ENCODE data around the gene CPT1C. TPM values are rescaled to one million over a fixed set of nuclear protein-coding genes. Genes with fewer than 3 reads are reported as not detected.

The CPT1C gene
- total and polyA plus RNA-seq, 2 donors (not counting 1 experiment from before 2014, with no cell fraction given), result 0.30 to 1.7 TPM

DNA sequence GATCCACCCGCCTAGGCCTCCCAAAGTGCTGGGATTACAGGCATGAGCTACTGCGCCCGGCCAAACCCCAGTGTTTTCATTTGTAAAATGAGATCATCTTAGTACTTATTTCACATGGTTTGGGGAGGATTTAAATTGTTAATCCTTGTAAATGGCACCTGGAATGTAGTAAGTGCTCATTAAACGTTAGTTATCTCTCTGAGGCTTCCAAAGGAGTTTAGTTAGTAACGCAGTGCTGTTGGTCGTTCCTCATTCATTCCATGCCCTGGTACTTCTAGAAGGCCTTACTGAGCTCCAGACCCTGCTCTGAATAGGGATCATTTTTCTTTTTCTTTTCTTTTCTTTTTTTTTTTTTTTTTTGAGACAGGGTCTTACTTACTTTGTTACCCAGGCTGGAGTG, 5.2 kb downstream of the CPT1C start:
- Histone ChIP-seq H3K4me1 (ENCODE audit: control insufficient read depth in 2 of 2, insufficient read depth in 2 of 2, low read length in 2 of 2) (peaks cover 7 to 8% of the 10 kb centered on the region in 2 donors), H3K79me2 (ENCODE audit: control insufficient read depth, insufficient read depth, low read length) (no peaks in the 10 kb centered on the region), H3K4me2 (replicated peaks; ENCODE audit: low read depth, low read length, poor library complexity, severe bottlenecking) (no peak overlapping the region), H4K20me1 (ENCODE audit: control insufficient read depth, insufficient read depth, low read length, poor library complexity, severe bottlenecking) (no peaks in the 10 kb centered on the region), H3K9me3 (ENCODE audit: control extremely low read depth in 1 of 3, control insufficient read depth in 2 of 3, insufficient read depth in 1 of 3, low read length in 2 of 3) (no peaks in the 10 kb centered on the region), H3K9ac (ENCODE audit: low read length) (no peak overlapping the region), H2AFZ (ENCODE audit: insufficient read depth, low read depth, low read length, poor library complexity, severe bottlenecking) (no peak overlapping the region), H3K4me3 (ENCODE audit: control extremely low read depth in 1 of 5, extremely low read depth in 1 of 5, insufficient read depth in 1 of 5, low read depth in 2 of 5, low read length in 4 of 5) (no peak overlapping the region), H3K27me3 (replicated peaks in 1 of 4; ENCODE audit: control extremely low read depth in 1 of 4, control insufficient read depth in 3 of 4, insufficient read depth in 4 of 4, low read length in 3 of 4) (peaks cover 0 to 17% (median 5%) of the 10 kb centered on the region in 4 experiments), H3K36me3 (replicated peaks in 1 of 2; ENCODE audit: control extremely low read depth in 1 of 2, control insufficient read depth in 1 of 2, extremely low read depth in 1 of 2, insufficient read depth in 2 of 2, low read length in 1 of 2) (no peaks in the 10 kb centered on the region), H3K27ac (ENCODE audit: low read length in 2 of 2) (no peak overlapping the region)
- Mint-ChIP-seq H3K9me3 (ENCODE audit: insufficient read depth) (no peaks in the 10 kb centered on the region), H3K27ac (no peak overlapping the region), H3K4me1 (peaks cover 6% of the 10 kb centered on the region), H3K4me3 (no peak overlapping the region), H3K27me3 (peaks cover 21% of the 10 kb centered on the region)
- DNase-seq (no peak), ATAC-seq (ENCODE audit: low read depth) (no peak)
- POLR2A ChIA-PET, result no interaction called here
- WGBS (ENCODE audit: insufficient coverage), result 100% methylated on average over 1 of the region's 6 CpGs
- TF ChIP-seq EZH2 (IDR thresholded peaks at IDR 0.05; ENCODE audit: borderline replicate concordance, insufficient read depth, low read depth, low read length, poor library complexity, severe bottlenecking), result no peak
- TF ChIP-seq, protein P1, sequence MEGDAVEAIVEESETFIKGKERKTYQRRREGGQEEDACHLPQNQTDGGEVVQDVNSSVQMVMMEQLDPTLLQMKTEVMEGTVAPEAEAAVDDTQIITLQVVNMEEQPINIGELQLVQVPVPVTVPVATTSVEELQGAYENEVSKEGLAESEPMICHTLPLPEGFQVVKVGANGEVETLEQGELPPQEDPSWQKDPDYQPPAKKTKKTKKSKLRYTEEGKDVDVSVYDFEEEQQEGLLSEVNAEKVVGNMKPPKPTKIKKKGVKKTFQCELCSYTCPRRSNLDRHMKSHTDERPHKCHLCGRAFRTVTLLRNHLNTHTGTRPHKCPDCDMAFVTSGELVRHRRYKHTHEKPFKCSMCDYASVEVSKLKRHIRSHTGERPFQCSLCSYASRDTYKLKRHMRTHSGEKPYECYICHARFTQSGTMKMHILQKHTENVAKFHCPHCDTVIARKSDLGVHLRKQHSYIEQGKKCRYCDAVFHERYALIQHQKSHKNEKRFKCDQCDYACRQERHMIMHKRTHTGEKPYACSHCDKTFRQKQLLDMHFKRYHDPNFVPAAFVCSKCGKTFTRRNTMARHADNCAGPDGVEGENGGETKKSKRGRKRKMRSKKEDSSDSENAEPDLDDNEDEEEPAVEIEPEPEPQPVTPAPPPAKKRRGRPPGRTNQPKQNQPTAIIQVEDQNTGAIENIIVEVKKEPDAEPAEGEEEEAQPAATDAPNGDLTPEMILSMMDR (IDR thresholded peaks at IDR 0.05), result no peak
- CTCF ChIA-PET, result no interaction called here
- intact Hi-C loops (cut with micrococcal nuclease), result no loop called here

DNA sequence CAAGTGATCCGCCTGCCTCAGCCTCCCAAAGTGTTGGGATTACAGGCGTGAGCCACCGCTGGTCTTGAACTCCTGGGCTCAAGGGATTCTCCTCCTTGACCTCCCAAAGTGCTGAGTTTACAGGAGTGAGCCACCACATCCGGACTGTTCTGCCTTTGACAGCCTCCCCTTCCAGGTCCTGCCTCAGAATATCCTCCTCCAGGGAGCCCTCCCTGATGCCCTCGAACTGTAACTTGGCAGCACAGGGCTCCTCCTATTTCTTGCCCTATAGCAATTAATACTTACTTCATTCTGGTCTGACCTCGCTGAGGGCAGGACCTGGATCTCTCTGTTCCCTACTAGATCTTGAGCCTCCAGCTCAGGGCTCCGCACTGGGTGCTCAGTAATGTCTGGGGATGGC, 5.9 kb downstream of the CPT1C start:
- ChIA-PET POLR2A (no interaction called here), CTCF (no interaction called here)
- no peak overlapping the region for H3K9ac ChIP-seq (ENCODE audit: low read length)
- Mint-ChIP-seq H3K4me1 (no peaks in the 10 kb centered on the region), H3K9me3 (ENCODE audit: insufficient read depth) (no peaks in the 10 kb centered on the region), H3K27ac (no peak overlapping the region), H3K4me3 (no peak overlapping the region), H3K27me3 (peaks cover 15% of the 10 kb centered on the region)
- no peaks in the 10 kb centered on the region for H3K9me3 ChIP-seq (ENCODE audit: control extremely low read depth in 1 of 3, control insufficient read depth in 2 of 3, insufficient read depth in 1 of 3, low read length in 2 of 3)
- H4K20me1 ChIP-seq (ENCODE audit: control insufficient read depth, insufficient read depth, low read length, poor library complexity, severe bottlenecking), result no peaks in the 10 kb centered on the region
- 91% methylated on average over 7 of the region's 7 CpGs for WGBS (ENCODE audit: insufficient coverage)
- H3K79me2 ChIP-seq (ENCODE audit: control insufficient read depth, insufficient read depth, low read length), result no peaks in the 10 kb centered on the region
- peaks cover 0 to 10% (median 2%) of the 10 kb centered on the region in 4 experiments for H3K27me3 ChIP-seq (replicated peaks in 1 of 4; ENCODE audit: control extremely low read depth in 1 of 4, control insufficient read depth in 3 of 4, insufficient read depth in 4 of 4, low read length in 3 of 4)
- DNase-seq (no peak), ATAC-seq (ENCODE audit: low read depth) (no peak)
- H3K4me2 ChIP-seq (replicated peaks; ENCODE audit: low read depth, low read length, poor library complexity, severe bottlenecking), result no peak overlapping the region
- H2AFZ ChIP-seq (ENCODE audit: insufficient read depth, low read depth, low read length, poor library complexity, severe bottlenecking), result no peak overlapping the region
- H3K27ac ChIP-seq (ENCODE audit: low read length in 2 of 2), result no peak overlapping the region
- no peaks in the 10 kb centered on the region for H3K36me3 ChIP-seq (replicated peaks in 1 of 2; ENCODE audit: control extremely low read depth in 1 of 2, control insufficient read depth in 1 of 2, extremely low read depth in 1 of 2, insufficient read depth in 2 of 2, low read length in 1 of 2)
- H3K4me1 ChIP-seq (ENCODE audit: control insufficient read depth in 2 of 2, insufficient read depth in 2 of 2, low read length in 2 of 2), result peaks cover 0 to under 1% of the 10 kb centered on the region in 2 donors
- TF ChIP-seq EZH2 (IDR thresholded peaks at IDR 0.05; ENCODE audit: borderline replicate concordance, insufficient read depth, low read depth, low read length, poor library complexity, severe bottlenecking), result no peak
- TF ChIP-seq, protein P1 (IDR thresholded peaks at IDR 0.05), result no peak
- intact Hi-C loops (cut with micrococcal nuclease), result no loop called here
- no peak overlapping the region for H3K4me3 ChIP-seq (ENCODE audit: control extremely low read depth in 1 of 5, extremely low read depth in 1 of 5, insufficient read depth in 1 of 5, low read depth in 2 of 5, low read length in 4 of 5)
